ENCODE measurements around the gene AQP10.
"Not testable (repeated sequence)": the region's sequence is repeated elsewhere in the genome, so short reads cannot be mapped to it uniquely, and the experiment has no call there.

Gene AQP10

GRCh38 chr1:154346276-154346917 is 25.5 kb downstream of the AQP10 start:
- DNase-seq = no peak

- no peak for DNase-seq
Measured at GRCh38 chr1:154347961-154348360, 27.1 kb downstream of the AQP10 start.

- DNase-seq = no peak
Measured at GRCh38 chr1:154348429-154349076, 27.7 kb downstream of the AQP10 start.

- no peak for DNase-seq
Measured at GRCh38 chr1:154349121-154349520, 28.2 kb downstream of the AQP10 start.

GRCh38 chr1:154350383-154350782 is 29.5 kb downstream of the AQP10 start:
- no peak for DNase-seq

- DNase-seq = no peak
Measured at GRCh38 chr1:154351363-154352068, 30.6 kb downstream of the AQP10 start.

GRCh38 chr1:154352245-154352580 is 31.3 kb downstream of the AQP10 start:
- no peak for DNase-seq

- peak; percentile 70 for DNase-seq
Measured at GRCh38 chr1:154352581-154353459, 31.9 kb downstream of the AQP10 start.

- peak; percentile 51 for DNase-seq
Measured at GRCh38 chr1:154353460-154353904, 32.6 kb downstream of the AQP10 start.

GRCh38 chr1:154353966-154354365 is 33.1 kb downstream of the AQP10 start:
- DNase-seq = no peak

GRCh38 chr1:154358519-154358918 is 37.6 kb downstream of the AQP10 start:
- DNase-seq = no peak

GRCh38 chr1:154360288-154360687 is 39.4 kb downstream of the AQP10 start:
- no peak for DNase-seq

GRCh38 chr1:154360881-154361280 is 40.0 kb downstream of the AQP10 start:
- not testable (repeated sequence) for DNase-seq

- DNase-seq = no peak
Measured at GRCh38 chr1:154361357-154361756, 40.5 kb downstream of the AQP10 start.

GRCh38 chr1:154371436-154371835 is 50.5 kb downstream of the AQP10 start:
- no peak for DNase-seq

- not testable (repeated sequence) for DNase-seq
Measured at GRCh38 chr1:154373777-154374357, 53.0 kb downstream of the AQP10 start.
